Neural progenitor cell (in vitro differentiated cells): Measurements from ENCODE around the gene TBX20.

Source experiments
- CTCF ChIP-seq: fragments of 200-600 bp; sonication (generic); IDR thresholded peaks from 2 replicates; pipeline ENCODE4 v1.5.1; 2017; ENCODE audit warnings: antibody characterized with exemption, mild to moderate bottlenecking
- EZH2 ChIP-seq: fragments of 200-600 bp; sonication (generic); IDR thresholded peaks from 2 replicates; pipeline ENCODE4 v1.6.1; 2017; ENCODE audit warnings: antibody characterized with exemption, mild to moderate bottlenecking, moderate library complexity

GRCh38 chr7:35241884-35242283 lies 12.0 kb downstream of the TBX20 start:
- TF ChIP-seq CTCF (peak; percentile 32), EZH2 (no peak)
